Naive thymus-derived CD4-positive, alpha-beta T cell (primary cell): Measurements from ENCODE around the gene DPEP3. TPM values are rescaled to one million over a fixed set of nuclear protein-coding genes. Genes with fewer than 3 reads are reported as not detected.

Experiments used
- ATAC-seq: fragments of 150-1000 bp; cut with Tn5 transposase; 2 replicates; pipeline ENCODE4 v1.10.0; 2021; ENCODE audit warnings: mild to moderate bottlenecking, moderate library complexity
- CTCF ChIA-PET: fragments of 350-600 bp; sonication (Branson Sonifier 250); formaldehyde crosslinking; loops from one replicate; lab custom pipeline; 2021; ENCODE audit warnings: antibody characterized with exemption; lab: Charles Lee
- POLR2A ChIA-PET: fragments of 350-600 bp; sonication (Branson Sonifier 250); formaldehyde crosslinking; loops from one replicate; lab custom pipeline; 2021; ENCODE audit warnings: antibody characterized with exemption, inconsistent platforms; lab: Charles Lee
- DNase-seq, 9 donors: peaks; one replicate each; pipeline versions ENCODE4 v3.0.0 to v3.0.0-alpha.2; 2020 to 2022; ENCODE audit warnings: mixed read lengths in 1 of 9
- H3K27ac ChIP-seq: one replicate; pipeline ENCODE4 v1.7.0; 2013; ENCODE audit warnings: mild to moderate bottlenecking, low read depth, low read length, moderate library complexity
- H3K27me3 ChIP-seq, 2 donors: one replicate each; pipeline ENCODE4 v1.7.0; 2013; ENCODE audit warnings: low read length in 2 of 2, mild to moderate bottlenecking in 2 of 2, moderate library complexity in 2 of 2; ENCODE audit not compliant: control insufficient read depth in 2 of 2, insufficient read depth in 2 of 2
- H3K36me3 ChIP-seq, 3 experiments: 1 replicate in 2 of 3; 2 replicates in 1 of 3; pipeline ENCODE4 v1.7.0; 2013; ENCODE audit warnings: low read length in 3 of 3, mild to moderate bottlenecking in 3 of 3, moderate library complexity in 1 of 3; ENCODE audit not compliant: insufficient read depth in 3 of 3, control insufficient read depth in 2 of 3
- H3K4me1 ChIP-seq, 2 donors: one replicate each; pipeline ENCODE4 v1.7.0; 2013; ENCODE audit warnings: low read length in 2 of 2, mild to moderate bottlenecking in 2 of 2, moderate library complexity in 1 of 2; ENCODE audit not compliant: control insufficient read depth in 2 of 2, insufficient read depth in 2 of 2
- H3K4me3 ChIP-seq: 2 replicates; pipeline ENCODE4 v1.7.0; 2013; ENCODE audit warnings: mild to moderate bottlenecking, low read length
- H3K9me3 ChIP-seq, 3 experiments: 1 replicate in 2 of 3; 2 replicates in 1 of 3; pipeline ENCODE4 v1.7.0; 2013; ENCODE audit warnings: low read length in 3 of 3; ENCODE audit not compliant: control insufficient read depth in 2 of 3
- H3K27ac Mint-ChIP-seq, 9 donors: one replicate each; pipeline ENCODE4 v1.8.0; 2020 to 2022; ENCODE audit warnings: mixed read lengths in 9 of 9, mild to moderate bottlenecking in 8 of 9, moderate library complexity in 5 of 9, inconsistent platforms in 2 of 9
- H3K27me3 Mint-ChIP-seq, 5 donors: one replicate each; pipeline ENCODE4 v1.8.0; 2021 to 2022; ENCODE audit warnings: mixed read lengths in 5 of 5, mild to moderate bottlenecking in 1 of 5
- H3K36me3 Mint-ChIP-seq, 5 donors: one replicate each; pipeline ENCODE4 v1.8.0; 2020 to 2022; ENCODE audit warnings: mixed read lengths in 5 of 5, mild to moderate bottlenecking in 3 of 5, inconsistent platforms in 1 of 5
- H3K4me1 Mint-ChIP-seq, 7 donors: one replicate each; pipeline ENCODE4 v1.8.0; 2020 to 2022; ENCODE audit warnings: mixed read lengths in 7 of 7, mild to moderate bottlenecking in 3 of 7, inconsistent platforms in 1 of 7
- H3K4me3 Mint-ChIP-seq, 10 donors: one replicate each; pipeline ENCODE4 v1.8.0; 2020 to 2022; ENCODE audit warnings: mild to moderate bottlenecking in 10 of 10, mixed read lengths in 10 of 10, moderate library complexity in 6 of 10, inconsistent platforms in 2 of 10
- H3K9me3 Mint-ChIP-seq, 11 donors: one replicate each; pipeline ENCODE4 v1.8.0; 2020 to 2022; ENCODE audit warnings: mixed read lengths in 11 of 11, mild to moderate bottlenecking in 4 of 11, inconsistent platforms in 1 of 11, moderate library complexity in 1 of 11
- intact Hi-C, 2 donors: fragments of 100-400 bp; cut with micrococcal nuclease; formaldehyde crosslinking; loops; one replicate each; pipeline ENCODE4 v1.15.1; 2023
- polyA plus RNA-seq, 2 donors: library from polyadenylated mRNA; unstranded; fragments of 300-500 nt; fragmentation: Illumina TruSeq; gene quantifications; one replicate each; pipeline ENCODE4 v1.2.3, GENCODE V29; 2021
- total RNA-seq, 6 experiments: library from RNA in 5 of 6; stranded (reverse) in 5 of 6; gene quantifications; 1 replicate in 5 of 6; 2 replicates in 1 of 6; pipeline ENCODE4 v1.2.3 and lab custom pipeline; 2021 to 2026

The DPEP3 gene
- total and polyA plus RNA-seq, 7 experiments from 2014 or later, result 0.10 to 2.3 (median 1.6) TPM

- ATAC-seq (no peak), DNase-seq (no peak)
- H3K4me1 ChIP-seq, result peaks cover 21% of the 10 kb centered on the region in 2 donors
- H3K4me1 Mint-ChIP-seq, result peaks cover 18 to 38% (median 24%) of the 10 kb centered on the region in 7 donors
- H3K9me3 ChIP-seq, result no peaks in the 10 kb centered on the region
- H3K9me3 Mint-ChIP-seq, result no peaks in the 10 kb centered on the region
- H3K27me3 ChIP-seq, result no peaks in the 10 kb centered on the region
- H3K36me3 ChIP-seq, result peaks cover 19 to 65% (median 20%) of the 10 kb centered on the region in 3 experiments
- peak overlapping the region; percentile 77 for H3K27ac ChIP-seq
- H3K36me3 Mint-ChIP-seq, result peaks cover 5 to 24% (median 7%) of the 10 kb centered on the region in 5 donors
- intact Hi-C loops, result loop anchor here (1.0 to 5.0 kb wide), 16 partner anchors 34 to 453 kb away; partner anchors contain the start of genes EDC4 (in 2 of the 2), PRMT7 (in 2 of the 2), PSKH1 (in 2 of the 2) and SLC12A4 (in 2 of the 2)
- H3K4me3 Mint-ChIP-seq, result peak overlapping the region in 7 of 10 donors; percentile 23 to 100 (median 89)
- POLR2A ChIA-PET, result interaction anchor here (0.6 to 4.5 kb wide), 9 partner anchors 37 to 290 kb away, joined by 3 to 35 read pairs (median 12); partner anchors contain the start of genes CARMIL2, NUTF2, PSKH1 and RANBP10
- CTCF ChIA-PET, result interaction anchor here (0.7 to 2.7 kb wide), 3 partner anchors 48 to 118 kb away, joined by 3 to 11 read pairs (median 4); partner anchors contain the start of gene NRN1L
- H3K4me3 ChIP-seq, result no peak overlapping the region
- H3K27ac Mint-ChIP-seq, result peak overlapping the region; percentile 44 to 99 (median 99)
- H3K27me3 Mint-ChIP-seq, result peaks cover 0 to 3% (median 0%) of the 10 kb centered on the region in 5 donors
Observed at GRCh38 chr16:67934306-67935100, 45.8 kb downstream of the DPEP3 start.

DNA sequence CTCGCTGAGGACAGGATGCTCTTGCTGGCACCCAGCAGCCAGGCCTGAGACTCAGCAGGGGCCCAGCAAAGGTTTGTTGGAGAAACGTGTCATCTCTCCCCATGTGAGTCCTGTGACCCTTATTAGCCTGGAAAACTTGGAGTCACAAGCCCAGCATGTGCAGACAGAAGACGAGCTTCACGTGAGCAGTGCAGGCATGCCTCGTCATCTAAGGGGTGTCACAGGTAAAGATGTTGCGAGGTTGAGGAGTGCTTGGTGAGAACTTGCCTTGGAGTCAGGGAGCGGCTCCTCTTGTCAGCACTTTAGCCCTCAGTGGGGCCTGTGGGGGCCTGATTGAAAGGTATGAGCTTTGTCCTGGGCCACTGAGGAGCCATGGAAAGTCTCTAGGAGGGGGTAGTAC is 46.5 kb downstream of the DPEP3 start:
- H3K9me3 ChIP-seq, result no peaks in the 10 kb centered on the region
- H3K27me3 Mint-ChIP-seq, result peaks cover 0 to 3% (median 0%) of the 10 kb centered on the region in 5 donors
- peak overlapping the region in 4 of 10 donors; percentile 6 to 48 (median 28) for H3K4me3 Mint-ChIP-seq
- H3K36me3 Mint-ChIP-seq, result peaks cover 5 to 24% (median 7%) of the 10 kb centered on the region in 5 donors
- DNase-seq (no peak), ATAC-seq (no peak)
- peaks cover 19 to 72% (median 20%) of the 10 kb centered on the region in 3 experiments for H3K36me3 ChIP-seq
- peaks cover 17 to 21% of the 10 kb centered on the region in 2 donors for H3K4me1 ChIP-seq
- no peaks in the 10 kb centered on the region for H3K27me3 ChIP-seq
- ChIA-PET POLR2A (interaction anchor here (0.6 to 3.9 kb wide), 3 partner anchors 36 to 262 kb away, joined by 3 to 25 read pairs (median 12); partner anchors contain the start of gene PSKH1), CTCF (interaction anchor here (0.7 to 2.7 kb wide), 2 partner anchors 50 to 117 kb away, joined by 3 to 11 read pairs; partner anchors contain the start of gene NRN1L)
- no peak overlapping the region for H3K27ac ChIP-seq
- H3K27ac Mint-ChIP-seq, result peak overlapping the region in 8 of 9 donors; percentile 5 to 99 (median 44)
- H3K4me1 Mint-ChIP-seq, result peaks cover 17 to 31% (median 22%) of the 10 kb centered on the region in 7 donors
- H3K4me3 ChIP-seq, result no peak overlapping the region
- intact Hi-C loops, result loop anchor here (2.0 kb wide), 2 partner anchors 61 to 267 kb away; partner anchors contain the start of genes EDC4 (in 2 of the 2), C16orf86 (in 1 of the 2) and ENKD1 (in 1 of the 2)
- H3K9me3 Mint-ChIP-seq, result no peaks in the 10 kb centered on the region

DNA sequence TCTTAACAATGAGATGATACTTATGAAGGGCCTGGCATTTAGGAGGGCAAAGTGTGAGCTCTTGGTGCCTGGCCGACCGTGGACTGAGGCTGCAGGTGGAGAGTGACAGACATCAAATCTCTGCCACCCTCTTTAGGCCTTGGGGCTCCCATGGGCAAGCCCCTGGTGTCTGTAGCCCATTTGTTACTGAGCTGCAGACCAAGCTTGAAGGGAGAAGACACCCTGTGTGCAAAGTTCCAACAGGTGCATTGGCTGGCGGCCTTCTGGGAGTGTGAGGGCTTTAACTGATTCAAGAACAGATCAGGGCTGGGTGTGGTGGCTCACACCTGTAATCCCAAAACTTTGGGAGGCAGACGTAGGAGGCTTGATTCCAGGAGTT is 47.8 kb downstream of the DPEP3 start:
- Histone ChIP-seq H3K4me3 (no peak overlapping the region), H3K9me3 (no peaks in the 10 kb centered on the region), H3K27me3 (no peaks in the 10 kb centered on the region), H3K27ac (no peak overlapping the region), H3K4me1 (peaks cover 15 to 19% of the 10 kb centered on the region in 2 donors), H3K36me3 (peaks cover 19 to 82% (median 20%) of the 10 kb centered on the region in 3 experiments)
- ChIA-PET CTCF (interaction anchor here (0.8 kb wide), 1 partner anchor 50 kb away, joined by 3 read pairs; no protein-coding TSS in a partner anchor), POLR2A (interaction anchor here (0.5 to 0.6 kb wide), 2 partner anchors 38 to 236 kb away, joined by 3 to 4 read pairs; no protein-coding TSS in a partner anchor)
- intact Hi-C loops, result no loop called here
- Mint-ChIP-seq H3K9me3 (no peaks in the 10 kb centered on the region), H3K27ac (peak overlapping the region in 1 of 9 donors; percentile 28), H3K36me3 (peaks cover 5 to 27% (median 7%) of the 10 kb centered on the region in 5 donors), H3K27me3 (peaks cover 0 to 3% (median 0%) of the 10 kb centered on the region in 5 donors), H3K4me1 (peaks cover 17 to 36% (median 24%) of the 10 kb centered on the region in 7 donors), H3K4me3 (no peak overlapping the region)
- no peak for DNase-seq
- ATAC-seq, result no peak

DNA sequence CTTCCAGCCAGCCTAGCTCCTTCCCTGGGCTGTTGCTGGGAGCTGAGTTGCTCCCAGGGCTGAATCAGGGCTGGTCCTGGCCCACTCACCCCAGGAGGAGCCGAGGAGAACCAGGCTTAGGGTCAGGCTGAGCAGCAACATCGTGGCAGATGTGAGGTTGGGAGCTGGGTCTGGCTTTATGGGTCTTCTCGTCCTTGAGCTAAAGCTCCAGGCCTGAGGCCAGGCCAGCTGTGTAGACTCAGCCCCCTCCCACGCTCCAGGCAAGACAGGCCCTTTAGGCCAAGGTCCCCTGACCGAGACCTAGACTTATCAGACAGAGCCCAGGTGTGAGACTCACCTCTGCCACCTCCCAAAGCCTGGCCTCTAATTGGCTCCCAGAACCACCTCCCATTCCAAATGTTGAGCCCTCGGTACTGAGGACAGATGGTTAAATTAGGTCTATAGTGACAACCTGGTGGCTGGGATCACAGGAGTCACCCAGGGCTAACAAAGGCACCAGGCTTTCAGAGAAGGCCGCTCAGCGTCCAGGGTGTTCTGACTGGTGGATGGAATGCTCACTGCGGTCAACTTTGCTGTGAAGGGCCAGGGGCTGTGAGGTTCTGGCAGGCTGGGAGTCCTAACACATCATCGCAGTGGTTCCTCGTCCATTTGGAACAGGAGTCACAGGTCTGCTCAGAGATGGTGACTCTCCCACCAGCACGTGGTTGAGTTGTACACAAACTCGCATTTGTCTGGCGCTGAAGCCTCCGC is 48.4 kb downstream of the DPEP3 start, which contains the start of gene CTRL:
Gene CTRL (minus strand): TSS at position 151 of the 750 bp plus-strand sequence. CDS start 10 bp downstream, at position 141.
- Mint-ChIP-seq H3K4me3 (no peak within 1 kb of the TSS), H3K9me3 (no peaks in the 10 kb centered on the region), H3K36me3 (peaks cover 5 to 26% (median 7%) of the 10 kb centered on the region in 5 donors), H3K27me3 (peaks cover 0 to 3% (median 0%) of the 10 kb centered on the region in 5 donors), H3K27ac (peak within 1 kb of the TSS in 8 of 9 donors; percentile 18 to 77 (median 30)), H3K4me1 (peaks cover 11 to 31% (median 19%) of the 10 kb centered on the region in 7 donors)
- DNase-seq, result no peak
- POLR2A ChIA-PET, result interaction anchor here (1.1 to 1.5 kb wide), 2 partner anchors 16 to 124 kb away, joined by 3 to 4 read pairs; no protein-coding TSS in a partner anchor
- intact Hi-C loops, result no loop called here
- Histone ChIP-seq H3K4me1 (peaks cover 10 to 14% of the 10 kb centered on the region in 2 donors), H3K27ac (no peak within 1 kb of the TSS), H3K4me3 (no peak within 1 kb of the TSS), H3K9me3 (no peaks in the 10 kb centered on the region), H3K36me3 (peaks cover 19 to 88% (median 20%) of the 10 kb centered on the region in 3 experiments), H3K27me3 (no peaks in the 10 kb centered on the region)
- ATAC-seq, result no peak
- CTCF ChIA-PET, result interaction anchor here (0.7 to 0.8 kb wide), 2 partner anchors 51 to 406 kb away, joined by 3 read pairs; no protein-coding TSS in a partner anchor

DNA sequence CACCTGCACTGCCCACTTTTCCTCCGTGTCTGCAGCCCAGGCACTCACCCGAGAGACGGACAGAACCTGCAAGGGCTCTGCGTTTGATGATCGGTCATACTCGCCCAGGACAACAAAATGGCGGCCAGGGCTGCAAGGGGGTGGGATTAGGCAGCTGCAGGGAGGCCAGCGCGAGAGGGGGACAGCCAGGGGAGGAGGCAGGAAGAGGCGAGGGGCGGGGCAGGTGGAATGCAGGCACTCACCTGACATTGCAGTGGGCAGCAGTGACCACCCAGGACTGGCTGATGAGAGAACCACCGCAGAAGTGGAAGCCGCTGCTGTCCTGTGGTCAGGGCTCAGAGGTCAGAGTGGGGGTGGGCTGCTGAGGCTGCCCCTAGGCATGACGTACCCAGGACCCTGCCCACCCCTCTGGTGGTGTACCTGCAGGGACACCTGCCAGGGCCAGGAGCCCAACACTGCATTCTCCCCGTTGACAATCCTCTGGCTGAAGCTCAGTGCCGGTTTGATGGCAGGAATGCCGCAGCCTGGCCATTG is 49.6 kb downstream of the DPEP3 start:
- Histone ChIP-seq H3K27me3 (no peaks in the 10 kb centered on the region), H3K9me3 (no peaks in the 10 kb centered on the region), H3K4me3 (no peak overlapping the region), H3K4me1 (peaks cover 8 to 12% of the 10 kb centered on the region in 2 donors), H3K36me3 (peaks cover 19 to 79% (median 20%) of the 10 kb centered on the region in 3 experiments), H3K27ac (no peak overlapping the region)
- H3K4me3 Mint-ChIP-seq, result no peak overlapping the region
- POLR2A ChIA-PET, result interaction anchor here (1.1 to 1.5 kb wide), 3 partner anchors 8 to 123 kb away, joined by 3 to 5 read pairs (median 4); no protein-coding TSS in a partner anchor
- no peak for DNase-seq
- peaks cover 0 to 1% (median 0%) of the 10 kb centered on the region in 5 donors for H3K27me3 Mint-ChIP-seq
- no peaks in the 10 kb centered on the region for H3K9me3 Mint-ChIP-seq
- peaks cover 9 to 27% (median 18%) of the 10 kb centered on the region in 7 donors for H3K4me1 Mint-ChIP-seq
- ATAC-seq, result no peak
- peaks cover 5 to 24% (median 6%) of the 10 kb centered on the region in 5 donors for H3K36me3 Mint-ChIP-seq
- CTCF ChIA-PET, result interaction anchor here (0.5 kb wide), 1 partner anchor 53 kb away, joined by 3 read pairs; no protein-coding TSS in a partner anchor
- intact Hi-C loops, result no loop called here
- H3K27ac Mint-ChIP-seq, result peak overlapping the region in 1 of 9 donors; percentile 21
